Caki2 (cell line): Measurements from ENCODE around the gene HPDL. TPM values are rescaled to one million over a fixed set of nuclear protein-coding genes. Genes with fewer than 3 reads are reported as not detected.
"Not testable (repeated sequence)": the region's sequence is repeated elsewhere in the genome, so short reads cannot be mapped to it uniquely, and the experiment has no call there.

Source experiments
- DNase-seq: peaks from one replicate; pipeline ENCODE4 v3.0.0-alpha.2; 2015; ENCODE audit warnings: low read depth
- in situ Hi-C: cut with HindIII; loops from 2 replicates; pipeline ENCODE4 v1.10.0; 2016; ENCODE audit warnings: low sequenced_read_pairs, low pct_unique_long_range_greater_than_20kb, mixed read lengths
- total RNA-seq: library from RNA; depleted of rRNA; stranded (reverse); fragments of >200 nt; shearing (Covaris generic); gene quantifications from 2 replicates; pipeline ENCODE4 v1.2.3, GENCODE V29; 2014; ENCODE audit warnings: low replicate concordance

HPDL gene
- total RNA-seq, 1 experiment from 2014 or later = 1.1 TPM

- in situ Hi-C loops = no loop called here
- DNase-seq = no peak
Measured at GRCh38 chr1:45344499-45344898, 17.8 kb downstream of the HPDL start.

GRCh38 chr1:45345014-45345413 lies 18.3 kb downstream of the HPDL start:
- in situ Hi-C loops = no loop called here
- no peak for DNase-seq

DNA sequence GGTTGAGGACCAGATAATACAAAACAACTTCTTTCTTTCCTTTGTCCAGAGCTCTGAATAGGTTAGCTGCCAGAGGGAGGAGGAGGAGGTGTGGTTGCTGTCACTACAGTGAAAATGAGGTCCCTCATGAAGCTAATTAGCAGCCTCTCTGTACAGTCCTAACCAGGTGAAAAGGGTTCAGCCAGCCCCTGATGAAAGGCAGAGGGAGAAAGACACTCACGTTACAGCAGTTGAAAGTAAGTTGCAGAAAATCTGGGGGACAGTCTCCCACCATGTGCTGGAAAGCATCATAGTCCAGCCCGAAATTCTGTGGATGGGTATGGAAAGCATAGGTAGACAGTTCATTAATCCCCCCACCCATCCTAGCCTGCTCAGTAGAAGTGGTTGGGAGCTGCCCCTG lies 19.8 kb downstream of the HPDL start:
- no peak for DNase-seq
- in situ Hi-C loops = no loop called here

DNA sequence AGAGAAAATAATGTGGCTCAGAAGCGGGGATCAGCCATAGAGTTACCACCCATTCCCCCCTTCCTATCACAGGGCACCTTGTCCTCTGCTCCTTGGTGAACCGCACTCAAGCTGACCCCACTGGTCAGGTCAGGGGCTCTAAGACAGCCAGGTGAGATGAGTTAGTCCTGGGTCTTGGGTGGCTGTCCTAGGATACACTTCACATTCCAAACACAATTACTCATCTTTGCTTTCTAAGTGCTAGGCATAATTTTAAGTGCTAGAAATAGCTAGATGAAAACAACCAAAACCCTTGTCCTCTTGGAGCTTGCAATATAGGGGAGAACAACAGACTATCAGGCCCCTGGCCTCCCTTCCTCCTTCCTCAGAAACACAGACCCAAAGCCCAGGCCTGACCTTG lies 21.3 kb downstream of the HPDL start:
- in situ Hi-C loops = no loop called here
- no peak for DNase-seq

DNA sequence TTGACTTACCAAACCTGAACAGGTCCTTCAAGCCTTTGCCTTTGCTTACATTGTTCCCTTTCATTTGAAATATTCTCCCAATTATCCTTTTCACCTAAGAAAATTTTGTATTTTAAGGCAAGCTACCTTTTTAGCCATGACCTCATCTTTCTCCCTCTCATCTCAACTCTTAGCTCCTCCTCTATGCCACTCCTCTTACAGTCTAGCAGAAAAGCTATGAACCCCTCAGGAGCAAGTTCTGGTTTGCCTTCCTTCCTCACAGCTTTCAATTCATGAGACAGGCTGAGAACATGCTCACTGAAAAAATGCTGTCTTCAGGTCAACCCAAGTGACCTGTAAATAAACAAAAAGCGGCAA lies 21.9 kb downstream of the HPDL start:
- DNase-seq = no peak
- in situ Hi-C loops = no loop called here

DNA sequence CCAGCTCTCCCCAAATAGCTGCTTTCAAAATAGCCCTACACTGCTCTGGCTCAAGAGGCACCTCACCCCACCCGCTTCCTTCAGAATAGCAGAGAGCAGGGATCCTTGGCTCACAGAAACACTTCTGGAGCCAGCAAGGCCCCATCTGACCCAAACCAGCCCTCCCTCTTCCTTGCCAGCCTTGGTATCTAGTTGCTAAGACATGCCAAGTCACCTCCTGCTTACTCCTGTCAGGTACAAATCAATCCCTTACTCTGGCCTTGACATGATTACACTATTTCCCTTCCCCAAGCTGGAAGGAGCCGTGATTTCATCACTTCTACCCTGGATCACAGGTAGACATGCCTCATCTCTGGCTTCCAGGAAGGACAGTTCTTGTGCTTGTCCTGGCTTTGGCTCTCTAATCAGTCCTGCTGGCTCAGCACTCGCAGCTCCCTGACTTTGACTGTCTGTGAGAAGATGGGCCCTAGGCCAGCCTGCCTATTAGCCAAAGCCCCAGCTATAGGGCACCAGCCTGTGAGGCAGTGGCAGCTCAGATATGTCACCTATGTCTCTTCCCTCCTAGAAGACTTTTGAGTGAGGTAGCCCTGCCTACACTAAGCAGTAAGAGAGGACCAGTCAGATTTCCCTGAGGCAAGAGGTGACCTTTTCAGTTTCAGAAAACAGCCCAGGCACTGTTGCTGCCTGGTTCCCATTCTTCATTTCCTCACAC lies 22.4 kb downstream of the HPDL start:
- no peak for DNase-seq
- in situ Hi-C loops = no loop called here

DNA sequence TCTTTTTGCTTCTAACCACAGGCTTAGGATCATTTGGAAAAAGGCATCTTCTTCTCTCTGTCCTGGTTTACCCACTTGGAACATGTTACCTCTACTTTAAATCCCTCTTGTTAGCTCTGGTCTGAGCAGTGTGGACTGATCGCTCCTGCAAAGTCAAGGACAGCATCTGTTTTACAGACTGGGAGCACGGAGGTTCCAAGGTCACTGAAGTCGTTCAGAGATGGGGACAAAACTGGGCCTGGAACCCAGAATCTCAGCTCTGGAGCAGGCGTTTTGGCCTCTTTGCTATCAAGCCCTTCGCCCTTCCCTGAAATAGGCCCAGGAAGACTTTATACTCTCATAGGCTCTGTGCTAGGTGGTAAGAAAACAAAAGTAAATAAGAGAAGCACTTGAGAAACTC lies 24.8 kb downstream of the HPDL start:
- in situ Hi-C loops = no loop called here
- no peak for DNase-seq

DNA sequence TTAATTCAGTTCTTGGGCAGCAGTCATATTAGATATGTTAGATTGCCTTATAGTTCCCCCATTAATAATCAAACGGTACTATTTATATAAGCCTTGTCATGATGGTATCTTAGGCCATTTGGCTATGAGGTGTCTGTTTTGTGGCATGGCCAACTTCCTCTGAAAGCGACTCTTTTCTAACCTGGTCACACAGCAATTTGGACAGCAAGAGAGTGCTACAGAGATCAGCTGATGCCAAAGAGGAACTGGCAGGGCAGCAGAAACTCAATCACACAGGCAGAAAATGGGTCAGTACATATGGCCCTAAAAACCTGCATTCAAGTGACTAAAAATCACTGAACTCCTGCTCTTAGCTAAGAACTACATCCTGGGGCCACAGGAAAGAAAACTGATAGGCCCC lies 27.0 kb downstream of the HPDL start:
- in situ Hi-C loops = no loop called here

GRCh38 chr1:45354838-45355237 lies 28.1 kb downstream of the HPDL start:
- in situ Hi-C loops = no loop called here

More for the DNA sequence above, 27.0 kb downstream of the HPDL start:
- DNase-seq = no peak

GRCh38 chr1:45355683-45356082 lies 29.0 kb downstream of the HPDL start:
- no peak for DNase-seq
- in situ Hi-C loops = no loop called here

More at GRCh38 chr1:45354838-45355237, 28.1 kb downstream of the HPDL start:
- no peak for DNase-seq

GRCh38 chr1:45356186-45356585 lies 29.5 kb downstream of the HPDL start:
- no peak for DNase-seq
- in situ Hi-C loops = no loop called here

DNA sequence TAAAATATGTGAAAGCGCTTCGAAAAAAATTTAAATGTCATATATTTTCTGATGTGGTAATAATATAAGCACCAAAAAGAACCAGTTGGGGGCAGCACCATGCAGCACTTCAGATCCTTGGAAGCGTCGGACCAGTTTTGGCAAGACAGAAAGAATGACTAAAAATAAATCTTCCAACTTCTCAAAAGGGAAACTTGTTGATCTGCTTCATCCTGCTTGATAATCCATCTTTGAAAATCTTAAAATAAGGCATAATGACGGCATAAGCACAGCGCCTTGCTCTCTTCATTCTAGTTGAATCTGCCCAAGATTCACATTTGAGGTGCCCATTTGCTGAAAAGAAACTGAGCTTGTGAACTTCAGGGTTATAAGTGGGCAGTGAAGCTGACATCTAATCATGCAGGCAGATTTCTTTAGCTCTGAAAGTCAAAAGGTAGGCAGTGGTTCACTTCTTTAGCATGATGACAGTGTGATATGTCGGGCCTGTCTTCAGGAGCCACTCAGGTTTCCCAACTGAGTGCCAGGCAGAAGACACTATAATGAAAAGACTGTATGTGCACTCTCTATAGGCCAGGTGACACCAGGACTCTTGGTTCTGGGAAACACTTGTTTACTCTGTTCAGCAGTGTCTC lies 33.3 kb downstream of the HPDL start:
- in situ Hi-C loops = no loop called here
- DNase-seq = peak; percentile 20

- DNase-seq, in situ Hi-C loops: not testable (repeated sequence)
Measured at GRCh38 chr1:45360981-45361380, 34.3 kb downstream of the HPDL start.

DNA sequence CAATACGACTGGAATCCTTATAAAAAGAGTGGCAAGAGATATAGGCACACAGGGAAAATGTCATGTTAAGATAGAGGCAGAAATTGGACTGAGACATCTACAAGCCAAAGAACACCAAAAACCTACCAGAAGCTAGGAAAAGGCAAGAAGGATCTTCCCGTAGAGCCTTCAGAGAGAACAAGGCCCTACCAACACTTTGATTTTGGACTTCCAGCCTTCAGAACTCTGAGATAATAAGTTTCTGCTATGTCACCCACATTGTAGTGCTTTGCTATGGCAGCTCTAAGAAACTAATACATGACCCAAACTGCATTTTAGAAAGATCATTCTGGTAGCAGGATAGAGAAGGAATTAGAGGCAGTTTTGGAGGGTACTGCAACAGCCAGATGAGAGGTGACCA lies 37.6 kb downstream of the HPDL start:
- in situ Hi-C loops = no loop called here

DNA sequence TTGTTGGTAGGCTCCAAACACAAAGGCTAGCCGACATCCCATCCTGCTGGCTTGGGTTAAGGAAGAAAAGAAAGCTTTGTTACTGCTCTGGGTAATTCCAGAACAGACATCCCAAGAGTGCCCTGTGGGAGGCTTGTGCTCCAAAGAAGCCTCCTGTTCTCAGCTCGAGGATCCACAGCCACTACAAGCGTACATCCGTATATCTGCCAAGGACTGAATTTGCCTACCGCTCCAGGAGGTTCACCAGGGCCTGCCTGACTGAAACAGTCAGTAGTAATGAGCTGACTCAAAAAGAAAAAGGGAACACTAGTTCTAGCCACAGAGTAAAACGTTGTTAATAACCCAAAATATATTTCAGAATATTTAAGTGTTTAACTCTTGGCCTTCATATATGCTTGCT lies 38.4 kb downstream of the HPDL start:
- no peak for DNase-seq
- in situ Hi-C loops = no loop called here

More for the DNA sequence above, 37.6 kb downstream of the HPDL start:
- DNase-seq = no peak

- DNase-seq = no peak
- in situ Hi-C loops = no loop called here
Measured at GRCh38 chr1:45370575-45370974, 43.9 kb downstream of the HPDL start.

GRCh38 chr1:45373573-45373972 lies 46.9 kb downstream of the HPDL start:
- DNase-seq = no peak
- in situ Hi-C loops = no loop called here

DNA sequence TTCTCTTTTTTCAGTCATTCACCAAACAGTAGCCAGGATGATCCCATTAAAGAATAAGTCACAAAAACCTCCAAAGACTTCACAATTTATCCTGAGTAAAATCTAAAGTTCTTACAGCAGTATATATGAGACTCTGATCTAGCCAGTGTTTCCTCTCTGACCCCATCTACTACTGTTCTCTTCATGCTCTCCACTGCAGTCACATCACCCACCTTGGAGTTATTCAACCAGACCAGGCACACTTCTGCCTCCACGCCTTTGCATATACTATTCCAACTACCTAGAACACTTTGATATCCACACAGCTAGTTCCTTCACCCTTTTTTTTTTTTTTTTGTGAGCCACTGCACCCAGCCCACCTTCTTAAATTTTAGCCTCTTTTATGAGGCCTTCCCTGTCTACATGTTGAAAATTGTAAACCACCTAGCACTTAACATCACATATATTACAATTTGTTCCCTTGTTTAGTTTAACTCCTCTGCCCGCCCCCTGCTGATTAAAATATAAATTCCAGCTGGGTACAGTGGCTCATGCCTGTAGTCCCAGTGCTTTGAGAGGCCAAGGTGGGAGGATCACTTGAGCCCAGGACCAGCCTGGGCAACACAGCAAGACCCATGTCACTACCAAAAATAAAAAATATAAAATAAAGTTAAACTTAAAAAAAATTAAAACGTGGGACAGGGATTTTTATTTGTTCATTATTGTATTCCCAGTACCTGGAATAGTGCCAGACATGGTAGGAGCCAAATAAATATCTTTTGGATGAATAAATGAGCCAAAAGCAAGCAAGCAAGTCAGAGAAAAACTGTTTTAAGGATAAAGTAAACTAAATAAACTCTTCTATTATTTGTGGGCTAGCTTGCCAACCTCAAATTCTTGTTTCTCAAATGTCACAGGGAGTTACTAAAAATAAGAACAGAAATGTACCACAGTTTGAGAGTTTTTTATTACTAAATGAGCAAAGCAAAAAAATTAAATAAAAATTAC lies 48.7 kb downstream of the HPDL start:
- DNase-seq = no peak
- in situ Hi-C loops = no loop called here

GRCh38 chr1:45378184-45378583 lies 51.5 kb downstream of the HPDL start:
- DNase-seq = no peak
- in situ Hi-C loops = no loop called here
